Measurements from ENCODE around the gene THSD7A.

The THSD7A gene

GRCh38 chr7:11413901-11414300 lies 418.1 kb downstream of the THSD7A start:
- no peak for DNase-seq (ENCODE audit: low read depth in 2 of 2)

GRCh38 chr7:11412036-11412435 lies 420.0 kb downstream of the THSD7A start:
- DNase-seq (ENCODE audit: low read depth in 2 of 2) = no peak

GRCh38 chr7:11410656-11411644 lies 421.0 kb downstream of the THSD7A start:
- no peak for DNase-seq (ENCODE audit: low read depth in 2 of 2)

- DNase-seq (ENCODE audit: low read depth in 2 of 2) = no peak
These were observed 427.6 kb downstream of the THSD7A start for GRCh38 chr7:11404355-11404754.

- DNase-seq (ENCODE audit: low read depth in 2 of 2) = no peak
These were observed 428.2 kb downstream of the THSD7A start for GRCh38 chr7:11403781-11404180.

- DNase-seq (ENCODE audit: low read depth in 2 of 2) = no peak
These were observed 437.6 kb downstream of the THSD7A start for GRCh38 chr7:11394438-11394837.

GRCh38 chr7:11379641-11380040 lies 452.4 kb downstream of the THSD7A start:
- DNase-seq (ENCODE audit: low read depth in 2 of 2) = no peak

GRCh38 chr7:11376529-11376928 lies 455.5 kb downstream of the THSD7A start:
- no peak for DNase-seq (ENCODE audit: low read depth in 2 of 2)

- DNase-seq (ENCODE audit: low read depth in 2 of 2) = no peak
These were observed 457.4 kb downstream of the THSD7A start for GRCh38 chr7:11374629-11375028.

GRCh38 chr7:11373546-11374142 lies 458.4 kb downstream of the THSD7A start:
- DNase-seq (ENCODE audit: low read depth in 2 of 2) = no peak

GRCh38 chr7:11369696-11370095 lies 462.3 kb downstream of the THSD7A start:
- no peak for DNase-seq (ENCODE audit: low read depth in 2 of 2)

- no peak for DNase-seq (ENCODE audit: low read depth in 2 of 2)
These were observed 465.9 kb downstream of the THSD7A start for GRCh38 chr7:11366118-11366517.

- DNase-seq (ENCODE audit: low read depth in 2 of 2) = no peak
These were observed 473.4 kb downstream of the THSD7A start for GRCh38 chr7:11358637-11359036.

GRCh38 chr7:11355399-11356005 lies 476.5 kb downstream of the THSD7A start:
- no peak for DNase-seq (ENCODE audit: low read depth in 2 of 2)

GRCh38 chr7:11346302-11346701 lies 485.7 kb downstream of the THSD7A start:
- no peak for DNase-seq (ENCODE audit: low read depth in 2 of 2)

GRCh38 chr7:11345621-11346020 lies 486.4 kb downstream of the THSD7A start:
- DNase-seq (ENCODE audit: low read depth in 2 of 2) = no peak

GRCh38 chr7:11343818-11344413 lies 488.1 kb downstream of the THSD7A start:
- DNase-seq (ENCODE audit: low read depth in 2 of 2) = no peak

GRCh38 chr7:11343136-11343535 lies 488.9 kb downstream of the THSD7A start:
- DNase-seq (ENCODE audit: low read depth in 2 of 2) = no peak

GRCh38 chr7:11341285-11341944 lies 490.6 kb downstream of the THSD7A start:
- DNase-seq (ENCODE audit: low read depth in 2 of 2) = no peak

GRCh38 chr7:11336432-11336831 lies 495.6 kb downstream of the THSD7A start:
- DNase-seq (ENCODE audit: low read depth in 2 of 2) = no peak

GRCh38 chr7:11335947-11336346 lies 496.1 kb downstream of the THSD7A start:
- DNase-seq (ENCODE audit: low read depth in 2 of 2) = no peak

- no peak for DNase-seq (ENCODE audit: low read depth in 2 of 2)
These were observed 499.2 kb downstream of the THSD7A start for GRCh38 chr7:11332865-11333228.

Measured in stimulated activated CD8-positive, alpha-beta memory T cell treated with anti-CD3 and anti-CD28 coated beads, Interleukin-7, amount 100 ng/mL, for 4 hours (primary cell).